Upper lobe of left lung (tissue), 6 donors: Measurements from ENCODE around the gene NUP93. TPM values are rescaled to one million over a fixed set of nuclear protein-coding genes. Genes with fewer than 3 reads are reported as not detected.

Experiments used
- ATAC-seq, 2 donors: fragments of 200-7000 bp; cut with Tn5 transposase; one replicate each; pipeline ENCODE4 v1.9.1; 2022; ENCODE audit warnings: mild to moderate bottlenecking in 2 of 2, moderate library complexity in 2 of 2; ENCODE audit not compliant: low FRiP score in 2 of 2
- DNase-seq, 2 donors: peaks; one replicate each; pipeline ENCODE4 v3.0.0-alpha.2; 2019 to 2020
- H3K27ac ChIP-seq, 4 donors: fragments of 200-600 bp; sonication (generic); one replicate each; pipeline ENCODE4 v1.5.1; 2016 to 2019
- H3K27me3 ChIP-seq, 4 donors: fragments of 200-600 bp; sonication (generic); one replicate each; pipeline ENCODE4 v1.5.1; 2017 to 2019
- H3K36me3 ChIP-seq, 4 donors: fragments of 200-600 bp; sonication (generic); one replicate each; pipeline ENCODE4 v1.5.1; 2016 to 2019
- H3K4me1 ChIP-seq, 4 donors: fragments of 200-600 bp; sonication (generic); one replicate each; pipeline ENCODE4 v1.5.1; 2018 to 2019
- H3K4me3 ChIP-seq, 4 donors: fragments of 200-600 bp; sonication (generic); one replicate each; pipeline ENCODE4 v1.5.1; 2017 to 2019; ENCODE audit warnings: mild to moderate bottlenecking in 2 of 4, moderate library complexity in 1 of 4
- H3K9me3 ChIP-seq, 4 donors: fragments of 200-600 bp; sonication (generic); one replicate each; pipeline ENCODE4 v1.5.1; 2018 to 2019
- EP300 ChIP-seq, 4 donors: sonication (generic); formaldehyde crosslinking; IDR thresholded peaks; one replicate each; pipeline ENCODE4 v1.5.1; 2017; ENCODE audit warnings: antibody characterized with exemption in 4 of 4, control low read depth in 2 of 4
- POLR2A ChIP-seq, 4 donors: fragments of 450-650 bp; IDR thresholded peaks; one replicate each; pipeline ENCODE4 v1.5.1; 2016 to 2017; ENCODE audit warnings: antibody characterized with exemption in 4 of 4, mild to moderate bottlenecking in 2 of 4
- POLR2AphosphoS5 ChIP-seq, 2 donors: sonication (generic); formaldehyde crosslinking; IDR thresholded peaks; one replicate each; pipeline ENCODE4 v1.5.1; 2017; ENCODE audit warnings: antibody characterized with exemption in 2 of 2
- WGBS, 2 donors: methylation state at CpG; one replicate each; pipeline ENCODE4 v1.1.5; 2017 to 2018; 5-methylcytosine and 5-hydroxymethylcytosine counted together
- total RNA-seq, 6 donors: library from RNA; depleted of rRNA in 4 of 6; stranded (reverse); fragments of >200 nt in 4 of 6; gene quantifications; one replicate each; pipeline versions ENCODE4 v1.1.0 to v1.2.1, GENCODE V29; 2016 to 2021
- TF ChIP-seq, protein P1 (sequence below), 6 experiments: fragments of 450-650 bp in 4 of 6; fragments of 200-600 bp in 2 of 6; sonication (generic) in 2 of 6; IDR thresholded peaks; one replicate each; pipeline ENCODE4 v1.5.1; 2016 to 2019; ENCODE audit warnings: antibody characterized with exemption in 6 of 6
- donor health status: DM: no; HTN: no; CAD: no; lungs with moderate emphysema.
- donor health status: DM: no; HTN: yes; CAD: no; lungs with severe emphysema.

NUP93 gene
- total RNA-seq, 6 donors from 2014 or later: 30.9 to 57.3 (median 45.3) TPM

DNA sequence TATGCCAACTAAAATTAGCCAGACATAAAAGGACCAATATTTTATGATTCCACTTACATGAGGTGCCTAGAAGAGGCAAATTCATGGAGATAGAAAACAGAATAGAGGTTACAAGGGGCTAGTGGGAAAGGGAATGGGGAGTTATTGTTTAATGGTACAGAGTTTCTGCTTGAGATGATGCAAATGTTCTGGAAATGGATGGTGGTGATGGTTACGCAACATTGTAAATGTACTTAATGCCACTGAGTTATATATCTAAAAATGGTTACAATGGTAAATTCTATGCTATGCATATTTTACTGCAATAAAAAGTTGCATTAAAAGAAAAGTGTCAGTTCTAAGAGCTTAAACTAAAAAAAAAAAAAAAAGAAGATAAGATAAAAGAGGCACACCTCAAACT is 29.7 kb upstream of the NUP93 start:
- 11 to 46% methylated on average over 1 of the region's 1 CpG for WGBS, 2 donors

DNA sequence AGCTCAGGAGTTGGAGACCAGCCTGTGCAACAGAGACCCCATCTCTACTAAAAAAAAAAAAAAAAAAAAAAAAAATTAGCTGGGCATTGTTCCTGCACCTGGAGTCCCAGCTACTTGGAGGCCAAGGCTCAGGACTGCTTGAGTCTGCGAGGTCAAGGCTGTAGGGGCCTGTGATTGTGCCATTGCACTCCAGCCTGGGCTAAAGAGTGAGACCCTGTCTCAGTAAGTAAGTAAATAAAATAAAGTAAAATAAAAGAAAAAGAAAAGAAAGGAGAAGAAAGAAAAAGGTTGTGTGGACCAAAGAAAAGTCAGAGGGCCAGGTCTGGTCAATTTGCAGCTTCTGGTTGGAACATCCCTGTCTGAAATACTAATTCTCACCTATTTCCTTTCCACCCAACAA is 29.3 kb upstream of the NUP93 start:
- DNase-seq (no peak), ATAC-seq (no peak)
- H3K4me3 ChIP-seq: no peak overlapping the region
- 95 to 100% methylated on average over 1 of the region's 1 CpG for WGBS, 2 donors
- H3K27ac ChIP-seq: no peak overlapping the region
- TF ChIP-seq EP300 (IDR thresholded peaks at IDR 0.05): no peak
- TF ChIP-seq POLR2A (IDR thresholded peaks at IDR 0.05): no peak
- no peak for TF ChIP-seq POLR2AphosphoS5 (IDR thresholded peaks at IDR 0.05)
- TF ChIP-seq, protein P1, sequence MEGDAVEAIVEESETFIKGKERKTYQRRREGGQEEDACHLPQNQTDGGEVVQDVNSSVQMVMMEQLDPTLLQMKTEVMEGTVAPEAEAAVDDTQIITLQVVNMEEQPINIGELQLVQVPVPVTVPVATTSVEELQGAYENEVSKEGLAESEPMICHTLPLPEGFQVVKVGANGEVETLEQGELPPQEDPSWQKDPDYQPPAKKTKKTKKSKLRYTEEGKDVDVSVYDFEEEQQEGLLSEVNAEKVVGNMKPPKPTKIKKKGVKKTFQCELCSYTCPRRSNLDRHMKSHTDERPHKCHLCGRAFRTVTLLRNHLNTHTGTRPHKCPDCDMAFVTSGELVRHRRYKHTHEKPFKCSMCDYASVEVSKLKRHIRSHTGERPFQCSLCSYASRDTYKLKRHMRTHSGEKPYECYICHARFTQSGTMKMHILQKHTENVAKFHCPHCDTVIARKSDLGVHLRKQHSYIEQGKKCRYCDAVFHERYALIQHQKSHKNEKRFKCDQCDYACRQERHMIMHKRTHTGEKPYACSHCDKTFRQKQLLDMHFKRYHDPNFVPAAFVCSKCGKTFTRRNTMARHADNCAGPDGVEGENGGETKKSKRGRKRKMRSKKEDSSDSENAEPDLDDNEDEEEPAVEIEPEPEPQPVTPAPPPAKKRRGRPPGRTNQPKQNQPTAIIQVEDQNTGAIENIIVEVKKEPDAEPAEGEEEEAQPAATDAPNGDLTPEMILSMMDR (IDR thresholded peaks at IDR 0.05): no peak
- H3K36me3 ChIP-seq: no peaks in the 10 kb centered on the region
- H3K9me3 ChIP-seq: no peaks in the 10 kb centered on the region
- peaks cover 3 to 9% (median 6%) of the 10 kb centered on the region in 4 donors for H3K4me1 ChIP-seq
- H3K27me3 ChIP-seq: no peaks in the 10 kb centered on the region

More for the DNA sequence above, 29.7 kb upstream of the NUP93 start:
- no peaks in the 10 kb centered on the region for H3K9me3 ChIP-seq
- no peak overlapping the region for H3K27ac ChIP-seq
- DNase-seq (no peak), ATAC-seq (no peak)
- H3K4me1 ChIP-seq: peaks cover 3 to 9% (median 6%) of the 10 kb centered on the region in 4 donors
- TF ChIP-seq POLR2A (IDR thresholded peaks at IDR 0.05) (no peak), POLR2AphosphoS5 (IDR thresholded peaks at IDR 0.05) (no peak), EP300 (IDR thresholded peaks at IDR 0.05) (no peak)
- TF ChIP-seq, protein P1 (IDR thresholded peaks at IDR 0.05): no peak
- no peak overlapping the region for H3K4me3 ChIP-seq
- H3K36me3 ChIP-seq: no peaks in the 10 kb centered on the region
- H3K27me3 ChIP-seq: no peaks in the 10 kb centered on the region

DNA sequence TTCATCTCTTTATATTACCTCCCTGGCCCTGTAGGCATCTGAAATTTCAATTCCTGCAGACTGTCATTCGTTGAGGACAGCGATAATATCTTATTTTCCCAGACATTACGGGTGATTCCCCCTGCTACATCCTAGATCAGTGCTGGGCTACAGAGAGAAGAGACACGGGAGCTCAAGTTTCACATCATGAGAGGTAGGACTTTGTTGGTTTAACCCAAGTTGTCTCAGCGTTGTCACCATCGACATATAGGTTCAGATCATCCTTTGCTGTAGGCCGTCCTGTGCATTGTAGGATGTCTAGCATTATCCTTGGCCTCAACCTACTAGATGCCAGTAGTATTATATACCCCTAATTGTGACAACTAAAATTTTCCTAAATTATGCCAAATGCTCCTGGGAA is 28.4 kb upstream of the NUP93 start:
- no peak overlapping the region for H3K4me3 ChIP-seq
- H3K9me3 ChIP-seq: no peaks in the 10 kb centered on the region
- TF ChIP-seq EP300 (IDR thresholded peaks at IDR 0.05) (no peak), POLR2A (IDR thresholded peaks at IDR 0.05) (no peak), POLR2AphosphoS5 (IDR thresholded peaks at IDR 0.05) (no peak)
- TF ChIP-seq, protein P1 (IDR thresholded peaks at IDR 0.05): no peak
- H3K36me3 ChIP-seq: no peaks in the 10 kb centered on the region
- DNase-seq (no peak), ATAC-seq (no peak)
- WGBS, 2 donors: 85 to 86% methylated on average over 7 of the region's 7 CpGs
- no peaks in the 10 kb centered on the region for H3K27me3 ChIP-seq
- no peak overlapping the region for H3K27ac ChIP-seq
- peaks cover 3 to 9% (median 6%) of the 10 kb centered on the region in 4 donors for H3K4me1 ChIP-seq

DNA sequence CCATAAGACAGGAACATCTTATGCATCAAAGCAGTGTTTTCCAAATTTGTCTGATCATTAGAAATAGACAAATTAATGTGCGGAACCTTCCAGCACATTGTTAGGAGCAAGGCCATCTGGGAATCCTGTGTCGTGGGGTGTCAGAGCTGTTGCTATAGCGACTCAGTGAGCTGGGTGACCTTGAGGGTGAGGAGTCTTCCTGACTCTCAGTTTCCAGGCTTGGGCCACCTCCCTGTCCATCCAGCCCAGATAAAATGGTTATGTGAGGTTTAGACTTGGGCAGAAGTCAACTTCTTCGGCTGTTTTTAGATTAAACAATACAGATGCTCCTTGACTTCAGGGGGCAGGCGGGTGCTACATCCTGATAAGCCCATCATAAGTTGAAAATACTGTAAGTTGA is 27.1 kb upstream of the NUP93 start:
- WGBS, 2 donors: 88 to 93% methylated on average over 5 of the region's 5 CpGs

More for the DNA sequence above, 27.1 kb upstream of the NUP93 start:
- Histone ChIP-seq H3K27me3 (no peaks in the 10 kb centered on the region), H3K4me1 (peaks cover 3 to 9% (median 6%) of the 10 kb centered on the region in 4 donors), H3K9me3 (no peaks in the 10 kb centered on the region), H3K4me3 (no peak overlapping the region), H3K36me3 (no peaks in the 10 kb centered on the region), H3K27ac (no peak overlapping the region)
- TF ChIP-seq, protein P1 (IDR thresholded peaks at IDR 0.05): no peak
- TF ChIP-seq POLR2AphosphoS5 (IDR thresholded peaks at IDR 0.05) (no peak), POLR2A (IDR thresholded peaks at IDR 0.05) (no peak), EP300 (IDR thresholded peaks at IDR 0.05) (no peak)
- ATAC-seq (no peak), DNase-seq (no peak)
